ENCODE data around the gene MVB12A. TPM values are rescaled to one million over a fixed set of nuclear protein-coding genes. Genes with fewer than 3 reads are reported as not detected.

MVB12A gene
- total and polyA plus RNA-seq, 9 of the 15 experiments (the other 6 are each of a cell fraction or from before 2014, with no cell fraction given) = 1.2 to 46.2 (median 22.4) TPM

DNA sequence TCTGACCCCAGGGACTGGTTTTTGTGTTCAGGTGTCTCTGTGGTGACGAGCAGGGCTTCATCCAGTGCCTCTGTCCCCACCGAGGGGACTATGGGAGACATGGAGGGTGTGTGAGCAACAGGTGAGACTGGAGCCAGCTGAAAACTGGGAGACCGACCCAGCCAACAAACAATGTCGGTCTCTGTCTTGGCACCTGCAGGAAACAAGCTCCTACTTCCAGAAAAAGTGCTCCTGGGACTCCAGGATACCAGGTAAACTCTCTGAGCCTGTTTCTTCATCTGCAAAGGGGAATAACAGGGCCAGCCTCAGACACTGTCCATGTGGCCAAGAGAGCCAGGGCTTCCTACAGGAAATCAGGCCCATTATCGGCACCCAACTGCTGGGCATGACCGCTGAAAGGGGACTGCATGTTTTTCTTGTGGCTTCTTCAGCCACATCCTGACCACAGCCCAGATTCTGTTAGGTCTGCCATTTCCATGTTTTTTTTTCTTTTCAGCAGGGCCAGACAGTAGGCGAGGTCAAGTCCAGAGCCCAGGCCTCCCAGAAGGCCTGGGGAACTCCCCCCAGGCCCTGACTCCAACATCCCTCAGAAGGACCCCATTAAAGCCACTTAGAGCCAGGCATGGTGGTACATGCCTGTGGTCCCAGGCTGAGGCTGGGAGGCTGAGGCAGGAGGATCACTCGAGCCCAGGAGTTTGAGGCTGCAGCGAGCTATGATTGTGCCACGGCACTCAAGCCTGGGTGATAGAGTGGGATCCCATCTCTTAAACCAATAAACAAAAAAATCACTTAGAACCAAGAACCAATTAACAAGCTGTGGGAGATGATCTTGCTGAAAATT, 13.6 kb upstream of the MVB12A start (continued):
- TF ChIP-seq, protein P1, sequence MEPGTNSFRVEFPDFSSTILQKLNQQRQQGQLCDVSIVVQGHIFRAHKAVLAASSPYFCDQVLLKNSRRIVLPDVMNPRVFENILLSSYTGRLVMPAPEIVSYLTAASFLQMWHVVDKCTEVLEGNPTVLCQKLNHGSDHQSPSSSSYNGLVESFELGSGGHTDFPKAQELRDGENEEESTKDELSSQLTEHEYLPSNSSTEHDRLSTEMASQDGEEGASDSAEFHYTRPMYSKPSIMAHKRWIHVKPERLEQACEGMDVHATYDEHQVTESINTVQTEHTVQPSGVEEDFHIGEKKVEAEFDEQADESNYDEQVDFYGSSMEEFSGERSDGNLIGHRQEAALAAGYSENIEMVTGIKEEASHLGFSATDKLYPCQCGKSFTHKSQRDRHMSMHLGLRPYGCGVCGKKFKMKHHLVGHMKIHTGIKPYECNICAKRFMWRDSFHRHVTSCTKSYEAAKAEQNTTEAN (CRISPR knock-in tag; IDR thresholded peaks at IDR 0.05) = no peak
- TF ChIP-seq NRF1 (conservative IDR thresholded peaks at IDR 0.05 in 1 of 2, IDR thresholded peaks at IDR 0.05 in 1 of 2) = no peak
- no peak for TF ChIP-seq ZNF24 (IDR thresholded peaks at IDR 0.05)
- TF ChIP-seq NEUROD1 (IDR thresholded peaks at IDR 0.05; ENCODE audit: borderline replicate concordance, low read depth, low read length, partially characterized antibody) = peak; percentile 8
- TF ChIP-seq, protein P2, sequence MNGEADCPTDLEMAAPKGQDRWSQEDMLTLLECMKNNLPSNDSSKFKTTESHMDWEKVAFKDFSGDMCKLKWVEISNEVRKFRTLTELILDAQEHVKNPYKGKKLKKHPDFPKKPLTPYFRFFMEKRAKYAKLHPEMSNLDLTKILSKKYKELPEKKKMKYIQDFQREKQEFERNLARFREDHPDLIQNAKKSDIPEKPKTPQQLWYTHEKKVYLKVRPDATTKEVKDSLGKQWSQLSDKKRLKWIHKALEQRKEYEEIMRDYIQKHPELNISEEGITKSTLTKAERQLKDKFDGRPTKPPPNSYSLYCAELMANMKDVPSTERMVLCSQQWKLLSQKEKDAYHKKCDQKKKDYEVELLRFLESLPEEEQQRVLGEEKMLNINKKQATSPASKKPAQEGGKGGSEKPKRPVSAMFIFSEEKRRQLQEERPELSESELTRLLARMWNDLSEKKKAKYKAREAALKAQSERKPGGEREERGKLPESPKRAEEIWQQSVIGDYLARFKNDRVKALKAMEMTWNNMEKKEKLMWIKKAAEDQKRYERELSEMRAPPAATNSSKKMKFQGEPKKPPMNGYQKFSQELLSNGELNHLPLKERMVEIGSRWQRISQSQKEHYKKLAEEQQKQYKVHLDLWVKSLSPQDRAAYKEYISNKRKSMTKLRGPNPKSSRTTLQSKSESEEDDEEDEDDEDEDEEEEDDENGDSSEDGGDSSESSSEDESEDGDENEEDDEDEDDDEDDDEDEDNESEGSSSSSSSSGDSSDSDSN (IDR thresholded peaks at IDR 0.05; ENCODE audit: borderline replicate concordance in 1 of 2, low read depth in 2 of 2, low read length in 2 of 2) = no peak
- no peak for TF ChIP-seq HIVEP1 (CRISPR knock-in tag; IDR thresholded peaks at IDR 0.05)
- TF ChIP-seq, protein P3, sequence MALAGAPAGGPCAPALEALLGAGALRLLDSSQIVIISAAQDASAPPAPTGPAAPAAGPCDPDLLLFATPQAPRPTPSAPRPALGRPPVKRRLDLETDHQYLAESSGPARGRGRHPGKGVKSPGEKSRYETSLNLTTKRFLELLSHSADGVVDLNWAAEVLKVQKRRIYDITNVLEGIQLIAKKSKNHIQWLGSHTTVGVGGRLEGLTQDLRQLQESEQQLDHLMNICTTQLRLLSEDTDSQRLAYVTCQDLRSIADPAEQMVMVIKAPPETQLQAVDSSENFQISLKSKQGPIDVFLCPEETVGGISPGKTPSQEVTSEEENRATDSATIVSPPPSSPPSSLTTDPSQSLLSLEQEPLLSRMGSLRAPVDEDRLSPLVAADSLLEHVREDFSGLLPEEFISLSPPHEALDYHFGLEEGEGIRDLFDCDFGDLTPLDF (CRISPR knock-in tag; IDR thresholded peaks at IDR 0.05) = no peak
- 0 out of 2 replicates have a peak, but pooled peaks have one; percentile 22 for TF ChIP-seq POLR2A (conservative IDR thresholded peaks at IDR 0.05)
- TF ChIP-seq NFXL1 (CRISPR knock-in tag; IDR thresholded peaks at IDR 0.05) = no peak
- TF ChIP-seq, protein P4, sequence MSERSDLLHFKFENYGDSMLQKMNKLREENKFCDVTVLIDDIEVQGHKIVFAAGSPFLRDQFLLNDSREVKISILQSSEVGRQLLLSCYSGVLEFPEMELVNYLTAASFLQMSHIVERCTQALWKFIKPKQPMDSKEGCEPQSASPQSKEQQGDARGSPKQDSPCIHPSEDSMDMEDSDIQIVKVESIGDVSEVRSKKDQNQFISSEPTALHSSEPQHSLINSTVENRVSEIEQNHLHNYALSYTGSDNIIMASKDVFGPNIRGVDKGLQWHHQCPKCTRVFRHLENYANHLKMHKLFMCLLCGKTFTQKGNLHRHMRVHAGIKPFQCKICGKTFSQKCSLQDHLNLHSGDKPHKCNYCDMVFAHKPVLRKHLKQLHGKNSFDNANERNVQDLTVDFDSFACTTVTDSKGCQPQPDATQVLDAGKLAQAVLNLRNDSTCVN (CRISPR knock-in tag; IDR thresholded peaks at IDR 0.05) = no peak
- no peak for TF ChIP-seq KLF16 (IDR thresholded peaks at IDR 0.05)
- TF ChIP-seq MEF2A (IDR thresholded peaks at IDR 0.05; ENCODE audit: control insufficient read depth, low read depth, low read length) = no peak
- TF ChIP-seq CCNT2 (IDR thresholded peaks at IDR 0.05; ENCODE audit: borderline replicate concordance, extremely low read depth, insufficient read length, low read depth, low read length) = no peak
- TF ChIP-seq ZNF253 (CRISPR knock-in tag; conservative IDR thresholded peaks at IDR 0.05) = no peak
- TF ChIP-seq POLR2B (IDR thresholded peaks at IDR 0.05; ENCODE audit: low read depth, partially characterized antibody) = no peak
- TF ChIP-seq RNF2 (IDR thresholded peaks at IDR 0.05) = 0 out of 2 replicates have a peak, but pooled peaks have one; percentile 24
